HL-60 (cell line): ENCODE measurements around the gene CNR2.

Experiments used
- CTCF ChIP-seq: IDR thresholded peaks from one replicate; pipeline ENCODE4 v1.5.1; 2011; ENCODE audit warnings: low read length, control low read depth, inconsistent platforms; ENCODE audit not compliant: insufficient read depth
- GABPA ChIP-seq: IDR thresholded peaks from 2 replicates; pipeline ENCODE4 v1.6.1; 2012; ENCODE audit warnings: low read depth
- POLR2AphosphoS5 ChIP-seq: IDR thresholded peaks from 2 replicates; pipeline ENCODE4 v1.6.1; 2012; ENCODE audit warnings: low read depth
- REST ChIP-seq: IDR thresholded peaks from 2 replicates; pipeline ENCODE4 v1.6.1; 2012; ENCODE audit warnings: low read depth; ENCODE audit not compliant: insufficient replicate concordance
- SPI1 ChIP-seq: IDR thresholded peaks from 2 replicates; pipeline ENCODE4 v1.6.1; 2012; ENCODE audit warnings: low read depth, mild to moderate bottlenecking, borderline replicate concordance

- TF ChIP-seq CTCF (no peak), POLR2AphosphoS5 (no peak), REST (no peak), GABPA (no peak), SPI1 (no peak)
These were observed 18.1 kb downstream of the CNR2 start for GRCh38 chr1:23895082-23895481.
